Hepatocyte (in vitro differentiated cells): Measurements from ENCODE around the gene POMGNT2. TPM values are rescaled to one million over a fixed set of nuclear protein-coding genes. Genes with fewer than 3 reads are reported as not detected.

Experiments used
- DNase-seq: peaks from one replicate; pipeline ENCODE4 v3.0.0-alpha.2; 2016; ENCODE audit warnings: low spot score
- H2AFZ ChIP-seq: fragments of 200-600 bp; sonication (generic); 2 replicates; pipeline ENCODE4 v1.6.0; 2016; ENCODE audit warnings: antibody characterized with exemption, mild to moderate bottlenecking
- H3K27ac ChIP-seq: fragments of 200-600 bp; sonication (generic); 2 replicates; pipeline ENCODE4 v1.5.1; 2016; ENCODE audit warnings: mild to moderate bottlenecking
- H3K27me3 ChIP-seq: fragments of 200-600 bp; sonication (generic); 2 replicates; pipeline ENCODE4 v1.6.1; 2016
- H3K36me3 ChIP-seq: fragments of 200-600 bp; sonication (generic); replicated peaks from 2 replicates; pipeline ENCODE4 v1.5.1; 2016; ENCODE audit warnings: low read depth; ENCODE audit not compliant: insufficient read depth
- H3K4me1 ChIP-seq: fragments of 200-600 bp; sonication (generic); 2 replicates; pipeline ENCODE4 v1.5.1; 2016; ENCODE audit warnings: mild to moderate bottlenecking, moderate library complexity; ENCODE audit not compliant: insufficient read depth
- H3K4me2 ChIP-seq: fragments of 200-600 bp; sonication (generic); 2 replicates; pipeline ENCODE4 v1.6.0; 2016
- H3K4me3 ChIP-seq: fragments of 200-600 bp; sonication (generic); 2 replicates; pipeline ENCODE4 v1.5.1; 2016; ENCODE audit warnings: mild to moderate bottlenecking
- H3K79me2 ChIP-seq: fragments of 200-600 bp; sonication (generic); 2 replicates; pipeline ENCODE4 v1.6.0; 2017; ENCODE audit warnings: mild to moderate bottlenecking
- H3K9me2 ChIP-seq: fragments of 200-600 bp; sonication (generic); replicated peaks from 2 replicates; pipeline ENCODE4 v1.6.0; 2017; ENCODE audit warnings: mild to moderate bottlenecking; ENCODE audit not compliant: insufficient read depth
- H3K9me3 ChIP-seq: fragments of 200-600 bp; sonication (generic); 2 replicates; pipeline ENCODE4 v1.5.1; 2016; ENCODE audit warnings: low read depth, mild to moderate bottlenecking
- H4K20me1 ChIP-seq: fragments of 200-600 bp; sonication (generic); 2 replicates; pipeline ENCODE4 v1.6.0; 2016; ENCODE audit warnings: mild to moderate bottlenecking; ENCODE audit not compliant: insufficient read depth, poor library complexity, severe bottlenecking
- EZH2 ChIP-seq: fragments of 200-600 bp; sonication (generic); IDR thresholded peaks from 2 replicates; pipeline ENCODE4 v1.6.1; 2016; ENCODE audit warnings: antibody characterized with exemption, mild to moderate bottlenecking, borderline replicate concordance
- EZH2phosphoT487 ChIP-seq: fragments of 200-600 bp; sonication (generic); IDR thresholded peaks from one replicate; pipeline ENCODE4 v1.6.1; 2018; ENCODE audit warnings: antibody characterized with exemption, mild to moderate bottlenecking, low read depth, moderate library complexity; ENCODE audit not compliant: unreplicated experiment, severe bottlenecking
- WGBS: methylation state at CpG from one replicate; pipeline ENCODE4 v1.1.6; 2016; ENCODE audit warnings: low lambda C conversion rate; ENCODE audit errors: missing lambda C conversion rate; 5-methylcytosine and 5-hydroxymethylcytosine counted together
- polyA plus RNA-seq: library from polyadenylated mRNA; unstranded; fragments of >200 nt; fragmentation: Nextera tagmentation; extraction: Ambion mirVana; gene quantifications from 2 replicates; pipeline ENCODE4 v1.2.1, GENCODE V29; 2016
- total RNA-seq: library from RNA; depleted of rRNA; stranded (reverse); fragments of >200 nt; gene quantifications from 2 replicates; pipeline ENCODE4 v1.2.3, GENCODE V29; 2014
- TF ChIP-seq, protein P1 (sequence below): fragments of 200-600 bp; sonication (generic); IDR thresholded peaks from 2 replicates; pipeline ENCODE4 v1.5.1; 2016; ENCODE audit warnings: antibody characterized with exemption, mild to moderate bottlenecking; ENCODE audit not compliant: poor library complexity

The POMGNT2 gene
- total and polyA plus RNA-seq, 2 experiments from 2014 or later = 27.6 to 45.6 TPM

DNA sequence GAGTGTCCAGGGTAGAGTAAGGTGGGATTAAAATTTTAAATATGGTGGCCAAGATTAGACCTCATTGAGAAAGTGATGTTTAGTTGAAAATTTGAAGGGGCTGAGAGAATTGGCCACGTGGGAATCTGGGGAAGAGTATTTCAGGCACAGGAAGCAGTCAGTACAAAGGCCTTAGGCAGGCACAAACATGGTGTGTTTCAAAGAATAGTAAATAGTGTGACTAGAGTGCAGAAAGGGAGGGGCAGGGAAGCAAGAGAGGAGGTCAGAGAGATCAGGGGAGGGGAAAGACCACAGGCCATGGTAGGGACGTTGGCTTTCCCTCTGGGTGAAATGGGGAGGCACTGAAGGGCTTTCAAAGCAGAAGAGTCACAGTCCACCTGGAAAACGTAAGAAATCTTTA, 36.6 kb upstream of the POMGNT2 start:
- no peaks in the 10 kb centered on the region for H3K4me1 ChIP-seq
- DNase-seq = no peak
- no peak overlapping the region for H3K4me2 ChIP-seq
- H3K9me2 ChIP-seq = no peaks in the 10 kb centered on the region
- 14% methylated on average over 3 of the region's 3 CpGs for WGBS
- no peaks in the 10 kb centered on the region for H3K27me3 ChIP-seq
- TF ChIP-seq, protein P1, sequence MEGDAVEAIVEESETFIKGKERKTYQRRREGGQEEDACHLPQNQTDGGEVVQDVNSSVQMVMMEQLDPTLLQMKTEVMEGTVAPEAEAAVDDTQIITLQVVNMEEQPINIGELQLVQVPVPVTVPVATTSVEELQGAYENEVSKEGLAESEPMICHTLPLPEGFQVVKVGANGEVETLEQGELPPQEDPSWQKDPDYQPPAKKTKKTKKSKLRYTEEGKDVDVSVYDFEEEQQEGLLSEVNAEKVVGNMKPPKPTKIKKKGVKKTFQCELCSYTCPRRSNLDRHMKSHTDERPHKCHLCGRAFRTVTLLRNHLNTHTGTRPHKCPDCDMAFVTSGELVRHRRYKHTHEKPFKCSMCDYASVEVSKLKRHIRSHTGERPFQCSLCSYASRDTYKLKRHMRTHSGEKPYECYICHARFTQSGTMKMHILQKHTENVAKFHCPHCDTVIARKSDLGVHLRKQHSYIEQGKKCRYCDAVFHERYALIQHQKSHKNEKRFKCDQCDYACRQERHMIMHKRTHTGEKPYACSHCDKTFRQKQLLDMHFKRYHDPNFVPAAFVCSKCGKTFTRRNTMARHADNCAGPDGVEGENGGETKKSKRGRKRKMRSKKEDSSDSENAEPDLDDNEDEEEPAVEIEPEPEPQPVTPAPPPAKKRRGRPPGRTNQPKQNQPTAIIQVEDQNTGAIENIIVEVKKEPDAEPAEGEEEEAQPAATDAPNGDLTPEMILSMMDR = no peak
- TF ChIP-seq EZH2 = no peak
- no peaks in the 10 kb centered on the region for H3K9me3 ChIP-seq
- no peak overlapping the region for H3K27ac ChIP-seq
- H3K36me3 ChIP-seq = no peaks in the 10 kb centered on the region
- no peaks in the 10 kb centered on the region for H3K79me2 ChIP-seq
- H3K4me3 ChIP-seq = no peak overlapping the region
- no peaks in the 10 kb centered on the region for H4K20me1 ChIP-seq
- no peak overlapping the region for H2AFZ ChIP-seq

DNA sequence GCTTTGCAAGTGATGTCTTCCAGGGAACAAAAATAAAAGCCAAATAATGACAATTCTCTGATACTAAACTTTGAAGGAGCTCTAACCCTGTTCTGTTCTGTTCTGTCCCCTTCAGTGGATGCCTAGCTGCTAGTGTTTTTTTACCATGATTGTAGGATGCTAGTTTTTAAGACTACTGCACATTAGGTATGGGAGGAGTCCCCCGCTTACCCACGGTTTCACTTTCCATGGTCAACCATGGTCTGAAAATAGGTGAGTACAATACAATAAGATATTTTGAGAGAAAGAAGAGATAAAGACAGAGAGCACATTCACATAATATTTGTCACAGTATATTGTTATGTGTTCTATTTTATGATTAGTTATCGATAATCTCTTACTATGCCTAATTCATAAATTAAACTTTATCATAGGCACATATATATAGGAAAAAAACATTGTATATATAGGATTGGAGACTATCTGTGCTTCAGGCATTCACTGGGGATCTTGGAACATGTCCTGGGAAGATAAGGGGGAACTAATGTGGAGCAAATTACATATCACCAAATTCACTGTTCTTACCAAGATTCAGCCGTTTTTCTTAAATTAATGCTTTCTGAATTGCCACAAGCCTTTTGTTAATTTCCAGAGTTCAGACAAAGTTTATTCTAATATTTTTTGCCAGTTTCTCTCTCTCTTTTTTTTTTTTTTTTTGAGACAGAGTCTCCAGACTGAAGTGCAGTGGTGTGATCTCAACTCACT, 32.8 kb upstream of the POMGNT2 start:
- Histone ChIP-seq H3K27me3 (no peaks in the 10 kb centered on the region), H4K20me1 (no peaks in the 10 kb centered on the region), H3K4me2 (no peak overlapping the region), H3K4me1 (no peaks in the 10 kb centered on the region), H2AFZ (no peak overlapping the region), H3K27ac (no peak overlapping the region), H3K36me3 (no peaks in the 10 kb centered on the region), H3K9me2 (no peaks in the 10 kb centered on the region), H3K4me3 (no peak overlapping the region), H3K79me2 (no peaks in the 10 kb centered on the region), H3K9me3 (no peaks in the 10 kb centered on the region)
- TF ChIP-seq EZH2 (no peak), EZH2phosphoT487 (no peak)
- TF ChIP-seq, protein P1 = no peak
- 72% methylated on average over 4 of the region's 4 CpGs for WGBS
- no peak for DNase-seq

DNA sequence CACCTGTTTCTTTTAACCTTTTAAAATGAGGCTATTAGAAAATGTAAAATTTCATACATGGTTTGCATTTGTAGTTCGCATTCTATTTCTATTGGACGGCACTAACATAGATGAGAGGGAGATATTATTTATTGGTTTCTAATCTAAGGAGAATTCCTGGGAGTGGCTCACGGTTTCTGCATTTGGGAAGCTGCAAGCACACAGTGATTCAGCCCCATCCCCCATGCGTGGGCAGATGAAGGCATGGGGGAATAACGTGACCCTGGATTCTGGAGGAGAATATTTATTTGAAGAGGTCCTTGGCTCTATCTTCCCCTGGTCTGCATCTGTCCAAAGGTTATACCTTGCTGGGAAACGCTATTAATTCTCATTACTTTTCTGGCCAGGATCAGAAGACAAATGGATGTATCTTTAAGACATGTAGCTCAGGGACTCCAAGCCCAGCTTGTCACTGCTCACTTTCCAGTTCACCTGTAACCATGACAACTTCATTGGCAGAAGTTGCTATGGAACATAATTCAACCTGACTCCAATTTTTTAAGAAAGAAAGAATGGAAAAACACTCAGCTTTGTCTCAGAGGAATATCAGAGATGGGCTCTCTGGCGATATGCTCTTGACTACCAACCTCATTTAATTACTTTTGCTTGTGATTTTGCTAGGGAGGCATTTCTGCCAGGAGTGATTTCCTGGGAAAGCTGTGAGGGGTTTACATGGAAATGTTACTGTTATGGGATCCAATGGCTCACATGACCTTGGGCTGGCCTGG, 27.2 kb upstream of the POMGNT2 start:
- H3K4me3 ChIP-seq = no peak overlapping the region
- no peaks in the 10 kb centered on the region for H4K20me1 ChIP-seq
- WGBS = 85% methylated on average over 7 of the region's 7 CpGs
- H3K4me2 ChIP-seq = no peak overlapping the region
- H3K27me3 ChIP-seq = no peaks in the 10 kb centered on the region
- H3K9me2 ChIP-seq = no peaks in the 10 kb centered on the region
- no peak for DNase-seq
- no peaks in the 10 kb centered on the region for H3K4me1 ChIP-seq
- no peaks in the 10 kb centered on the region for H3K9me3 ChIP-seq
- no peaks in the 10 kb centered on the region for H3K79me2 ChIP-seq
- H2AFZ ChIP-seq = no peak overlapping the region
- TF ChIP-seq EZH2phosphoT487 (no peak), EZH2 (no peak)
- TF ChIP-seq, protein P1 = no peak
- no peaks in the 10 kb centered on the region for H3K36me3 ChIP-seq
- H3K27ac ChIP-seq = no peak overlapping the region
